K562 (cell line): Measurements from ENCODE around the gene AIF1. TPM values are rescaled to one million over a fixed set of nuclear protein-coding genes. Genes with fewer than 3 reads are reported as not detected.

ENCODE experiments used
- ETS1 ChIP-seq: conservative IDR thresholded peaks from 2 replicates; pipeline ENCODE4 v1.6.1; 2011; ENCODE audit warnings: low read depth, mild to moderate bottlenecking, low read length; ENCODE audit not compliant: control insufficient read depth
- FIP1L1 ChIP-seq: fragments of 200-400 bp; formaldehyde crosslinking; IDR thresholded peaks from 2 replicates; pipeline ENCODE4 v1.6.1; 2018; ENCODE audit warnings: mild to moderate bottlenecking, low read depth, low read length; ENCODE audit not compliant: poor library complexity, severe bottlenecking
- IRF2 ChIP-seq: sonication (generic); formaldehyde crosslinking; IDR thresholded peaks from 2 replicates; pipeline ENCODE4 v1.8.1; 2022; ENCODE audit warnings: mild to moderate bottlenecking, missing genetic modification reagents
- MTF1 ChIP-seq: fragments of 250-450 bp; sonication (Bioruptor Pico); IDR thresholded peaks from 2 replicates; pipeline ENCODE4 v1.9.0; 2021; ENCODE audit warnings: moderate library complexity, mild to moderate bottlenecking, inconsistent platforms, borderline replicate concordance
- SNAPC5 ChIP-seq: fragments of 250-450 bp; sonication (Bioruptor Pico); IDR thresholded peaks from 2 replicates; pipeline ENCODE4 v1.8.0; 2021; ENCODE audit warnings: moderate library complexity, mild to moderate bottlenecking, inconsistent platforms
- SUPT5H ChIP-seq: fragments of 450-650 bp; IDR thresholded peaks from 2 replicates; pipeline ENCODE4 v1.6.1; 2016
- ZBTB43 ChIP-seq: sonication (generic); formaldehyde crosslinking; IDR thresholded peaks from 2 replicates; pipeline ENCODE4 v1.8.0; 2023; ENCODE audit warnings: mild to moderate bottlenecking, missing genetic modification reagents
- ZNF133 ChIP-seq: fragments of 250-450 bp; sonication (Bioruptor Pico); IDR thresholded peaks from 2 replicates; pipeline ENCODE4 v1.4.0; 2020; ENCODE audit warnings: mild to moderate bottlenecking
- ZNF263 ChIP-seq: sonication (generic); formaldehyde crosslinking; IDR thresholded peaks from 2 replicates; pipeline ENCODE4 v1.8.0; 2022; ENCODE audit warnings: mild to moderate bottlenecking, missing genetic modification reagents, borderline replicate concordance
- ZNF707 ChIP-seq: fragments of 250-450 bp; sonication (Bioruptor Pico); conservative IDR thresholded peaks from 2 replicates; pipeline ENCODE4 v1.8.0; 2022; ENCODE audit warnings: inconsistent platforms, mild to moderate bottlenecking, moderate library complexity
- polyA plus RNA-seq, 8 experiments: library from polyadenylated mRNA; depleted of rRNA in 4 of 8; stranded (reverse) in 5 of 8; unstranded in 3 of 8; fragments of >200 nt; fragmentation: Nextera tagmentation in 2 of 8; fragmentation: Illumina TruSeq in 1 of 8; extraction: Ambion mirVana in 2 of 8; extraction: Trizol in 1 of 8; gene quantifications; 2 replicates each; pipeline versions ENCODE4 v1.2.1 to v1.2.3, GENCODE V29; 2011 to 2014; ENCODE audit warnings: inconsistent platforms in 1 of 8, missing spikeins in 1 of 8
- total RNA-seq, 7 experiments: library from RNA; depleted of rRNA in 6 of 7; stranded (reverse); fragments of >200 nt in 6 of 7; fragmentation: Illumina TruSeq in 2 of 7; extraction: Trizol in 2 of 7; gene quantifications; 2 replicates each; pipeline versions ENCODE4 v1.2.1 to v1.2.3, GENCODE V29; 2011 to 2021; ENCODE audit warnings: low replicate concordance in 1 of 7
- TF ChIP-seq, protein P1 (sequence below): fragments of 450-650 bp; IDR thresholded peaks from 2 replicates; pipeline ENCODE4 v1.7.0; 2016; ENCODE audit warnings: borderline replicate concordance
- TF ChIP-seq, protein P2 (sequence below), 2 experiments: fragments of 150-350 bp in 1 of 2; IDR thresholded peaks; 2 replicates each; pipeline ENCODE4 v1.6.1; 2012 to 2016; ENCODE audit warnings: low read depth in 2 of 2, low read length in 2 of 2, mild to moderate bottlenecking in 1 of 2, moderate library complexity in 1 of 2
- TF ChIP-seq, protein P3 (sequence below): fragments of 200-800 bp; sonication (Bioruptor generic); IDR thresholded peaks from 2 replicates; pipeline ENCODE4 v1.6.1; 2016; ENCODE audit warnings: missing genetic modification characterization, missing compliant biosample characterization

AIF1 gene
- total and polyA plus RNA-seq, 9 of the 15 experiments (the other 6 are each of a cell fraction or from before 2014, with no cell fraction given), result 9.4 to 33.4 (median 19.4) TPM

DNA sequence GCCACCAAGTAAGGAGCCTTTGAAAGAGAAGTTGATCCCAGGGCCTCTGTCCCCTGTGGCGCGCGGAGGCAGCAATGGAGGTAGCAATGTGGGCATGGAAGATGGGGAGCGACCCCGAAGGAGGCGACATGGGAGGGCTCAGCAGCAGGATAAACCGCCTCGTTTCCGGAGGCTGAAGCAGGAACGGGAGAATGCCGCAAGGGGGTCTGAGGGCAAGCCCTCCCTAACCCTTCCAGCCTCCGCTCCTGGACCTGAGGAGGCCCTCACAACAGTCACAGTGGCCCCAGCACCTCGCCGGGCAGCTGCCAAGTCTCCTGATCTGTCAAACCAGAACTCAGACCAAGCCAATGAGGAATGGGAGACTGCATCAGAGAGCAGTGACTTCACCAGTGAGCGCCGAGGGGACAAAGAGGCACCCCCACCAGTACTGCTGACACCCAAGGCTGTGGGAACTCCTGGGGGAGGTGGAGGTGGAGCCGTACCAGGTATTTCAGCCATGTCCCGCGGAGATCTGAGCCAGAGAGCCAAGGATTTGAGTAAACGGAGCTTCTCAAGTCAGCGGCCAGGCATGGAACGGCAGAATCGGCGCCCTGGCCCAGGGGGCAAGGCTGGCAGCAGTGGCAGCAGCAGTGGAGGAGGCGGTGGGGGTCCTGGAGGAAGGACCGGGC lies 17.4 kb downstream of the AIF1 start (continued):
- TF ChIP-seq, protein P1, sequence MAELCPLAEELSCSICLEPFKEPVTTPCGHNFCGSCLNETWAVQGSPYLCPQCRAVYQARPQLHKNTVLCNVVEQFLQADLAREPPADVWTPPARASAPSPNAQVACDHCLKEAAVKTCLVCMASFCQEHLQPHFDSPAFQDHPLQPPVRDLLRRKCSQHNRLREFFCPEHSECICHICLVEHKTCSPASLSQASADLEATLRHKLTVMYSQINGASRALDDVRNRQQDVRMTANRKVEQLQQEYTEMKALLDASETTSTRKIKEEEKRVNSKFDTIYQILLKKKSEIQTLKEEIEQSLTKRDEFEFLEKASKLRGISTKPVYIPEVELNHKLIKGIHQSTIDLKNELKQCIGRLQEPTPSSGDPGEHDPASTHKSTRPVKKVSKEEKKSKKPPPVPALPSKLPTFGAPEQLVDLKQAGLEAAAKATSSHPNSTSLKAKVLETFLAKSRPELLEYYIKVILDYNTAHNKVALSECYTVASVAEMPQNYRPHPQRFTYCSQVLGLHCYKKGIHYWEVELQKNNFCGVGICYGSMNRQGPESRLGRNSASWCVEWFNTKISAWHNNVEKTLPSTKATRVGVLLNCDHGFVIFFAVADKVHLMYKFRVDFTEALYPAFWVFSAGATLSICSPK, result no peak
- TF ChIP-seq SNAPC5 (CRISPR knock-in tag), result no peak
- TF ChIP-seq, protein P2, sequence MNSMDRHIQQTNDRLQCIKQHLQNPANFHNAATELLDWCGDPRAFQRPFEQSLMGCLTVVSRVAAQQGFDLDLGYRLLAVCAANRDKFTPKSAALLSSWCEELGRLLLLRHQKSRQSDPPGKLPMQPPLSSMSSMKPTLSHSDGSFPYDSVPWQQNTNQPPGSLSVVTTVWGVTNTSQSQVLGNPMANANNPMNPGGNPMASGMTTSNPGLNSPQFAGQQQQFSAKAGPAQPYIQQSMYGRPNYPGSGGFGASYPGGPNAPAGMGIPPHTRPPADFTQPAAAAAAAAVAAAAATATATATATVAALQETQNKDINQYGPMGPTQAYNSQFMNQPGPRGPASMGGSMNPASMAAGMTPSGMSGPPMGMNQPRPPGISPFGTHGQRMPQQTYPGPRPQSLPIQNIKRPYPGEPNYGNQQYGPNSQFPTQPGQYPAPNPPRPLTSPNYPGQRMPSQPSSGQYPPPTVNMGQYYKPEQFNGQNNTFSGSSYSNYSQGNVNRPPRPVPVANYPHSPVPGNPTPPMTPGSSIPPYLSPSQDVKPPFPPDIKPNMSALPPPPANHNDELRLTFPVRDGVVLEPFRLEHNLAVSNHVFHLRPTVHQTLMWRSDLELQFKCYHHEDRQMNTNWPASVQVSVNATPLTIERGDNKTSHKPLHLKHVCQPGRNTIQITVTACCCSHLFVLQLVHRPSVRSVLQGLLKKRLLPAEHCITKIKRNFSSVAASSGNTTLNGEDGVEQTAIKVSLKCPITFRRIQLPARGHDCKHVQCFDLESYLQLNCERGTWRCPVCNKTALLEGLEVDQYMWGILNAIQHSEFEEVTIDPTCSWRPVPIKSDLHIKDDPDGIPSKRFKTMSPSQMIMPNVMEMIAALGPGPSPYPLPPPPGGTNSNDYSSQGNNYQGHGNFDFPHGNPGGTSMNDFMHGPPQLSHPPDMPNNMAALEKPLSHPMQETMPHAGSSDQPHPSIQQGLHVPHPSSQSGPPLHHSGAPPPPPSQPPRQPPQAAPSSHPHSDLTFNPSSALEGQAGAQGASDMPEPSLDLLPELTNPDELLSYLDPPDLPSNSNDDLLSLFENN (IDR thresholded peaks at IDR 0.05; ENCODE audit: low read depth in 2 of 2, low read length in 2 of 2), result no peak
- TF ChIP-seq ETS1, result no peak
- no peak for TF ChIP-seq ZBTB43
- peak; percentile 72 for TF ChIP-seq SUPT5H
- TF ChIP-seq, protein P3, sequence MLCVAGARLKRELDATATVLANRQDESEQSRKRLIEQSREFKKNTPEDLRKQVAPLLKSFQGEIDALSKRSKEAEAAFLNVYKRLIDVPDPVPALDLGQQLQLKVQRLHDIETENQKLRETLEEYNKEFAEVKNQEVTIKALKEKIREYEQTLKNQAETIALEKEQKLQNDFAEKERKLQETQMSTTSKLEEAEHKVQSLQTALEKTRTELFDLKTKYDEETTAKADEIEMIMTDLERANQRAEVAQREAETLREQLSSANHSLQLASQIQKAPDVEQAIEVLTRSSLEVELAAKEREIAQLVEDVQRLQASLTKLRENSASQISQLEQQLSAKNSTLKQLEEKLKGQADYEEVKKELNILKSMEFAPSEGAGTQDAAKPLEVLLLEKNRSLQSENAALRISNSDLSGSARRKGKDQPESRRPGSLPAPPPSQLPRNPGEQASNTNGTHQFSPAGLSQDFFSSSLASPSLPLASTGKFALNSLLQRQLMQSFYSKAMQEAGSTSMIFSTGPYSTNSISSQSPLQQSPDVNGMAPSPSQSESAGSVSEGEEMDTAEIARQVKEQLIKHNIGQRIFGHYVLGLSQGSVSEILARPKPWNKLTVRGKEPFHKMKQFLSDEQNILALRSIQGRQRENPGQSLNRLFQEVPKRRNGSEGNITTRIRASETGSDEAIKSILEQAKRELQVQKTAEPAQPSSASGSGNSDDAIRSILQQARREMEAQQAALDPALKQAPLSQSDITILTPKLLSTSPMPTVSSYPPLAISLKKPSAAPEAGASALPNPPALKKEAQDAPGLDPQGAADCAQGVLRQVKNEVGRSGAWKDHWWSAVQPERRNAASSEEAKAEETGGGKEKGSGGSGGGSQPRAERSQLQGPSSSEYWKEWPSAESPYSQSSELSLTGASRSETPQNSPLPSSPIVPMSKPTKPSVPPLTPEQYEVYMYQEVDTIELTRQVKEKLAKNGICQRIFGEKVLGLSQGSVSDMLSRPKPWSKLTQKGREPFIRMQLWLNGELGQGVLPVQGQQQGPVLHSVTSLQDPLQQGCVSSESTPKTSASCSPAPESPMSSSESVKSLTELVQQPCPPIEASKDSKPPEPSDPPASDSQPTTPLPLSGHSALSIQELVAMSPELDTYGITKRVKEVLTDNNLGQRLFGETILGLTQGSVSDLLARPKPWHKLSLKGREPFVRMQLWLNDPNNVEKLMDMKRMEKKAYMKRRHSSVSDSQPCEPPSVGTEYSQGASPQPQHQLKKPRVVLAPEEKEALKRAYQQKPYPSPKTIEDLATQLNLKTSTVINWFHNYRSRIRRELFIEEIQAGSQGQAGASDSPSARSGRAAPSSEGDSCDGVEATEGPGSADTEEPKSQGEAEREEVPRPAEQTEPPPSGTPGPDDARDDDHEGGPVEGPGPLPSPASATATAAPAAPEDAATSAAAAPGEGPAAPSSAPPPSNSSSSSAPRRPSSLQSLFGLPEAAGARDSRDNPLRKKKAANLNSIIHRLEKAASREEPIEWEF, result no peak
- TF ChIP-seq IRF2, result no peak
- TF ChIP-seq ZNF133 (CRISPR knock-in tag), result no peak
- TF ChIP-seq ZNF263 (CRISPR knock-in tag), result no peak
- no peak for TF ChIP-seq MTF1 (CRISPR knock-in tag)
- no peak for TF ChIP-seq ZNF707
- no peak for TF ChIP-seq FIP1L1
